HG03097 (cell line): ENCODE results near the gene HOXB6.

Source experiments
- ATAC-seq: cut with Tn5 transposase; IDR thresholded peaks from one replicate; pipeline ENCODE4 v1.9.1; 2021; ENCODE audit not compliant: unreplicated experiment, low FRiP score

HOXB6 gene

GRCh38 chr17:48569674-48570324 lies 35.0 kb downstream of the HOXB6 start:
- no peak for ATAC-seq

GRCh38 chr17:48569240-48569582 lies 35.6 kb downstream of the HOXB6 start:
- no peak for ATAC-seq

- no peak for ATAC-seq
Observed at GRCh38 chr17:48568499-48569239, 36.1 kb downstream of the HOXB6 start.

- no peak for ATAC-seq
Observed at GRCh38 chr17:48567646-48568354, 37.0 kb downstream of the HOXB6 start.

- no peak for ATAC-seq
Observed at GRCh38 chr17:48567209-48567608, 37.6 kb downstream of the HOXB6 start.

GRCh38 chr17:48566717-48567116 lies 38.1 kb downstream of the HOXB6 start:
- no peak for ATAC-seq

GRCh38 chr17:48565925-48566710 lies 38.7 kb downstream of the HOXB6 start:
- no peak for ATAC-seq

GRCh38 chr17:48565022-48565554 lies 39.7 kb downstream of the HOXB6 start:
- no peak for ATAC-seq

- no peak for ATAC-seq
Observed at GRCh38 chr17:48564188-48565021, 40.4 kb downstream of the HOXB6 start.

- no peak for ATAC-seq
Observed at GRCh38 chr17:48563867-48564187, 41.0 kb downstream of the HOXB6 start.

GRCh38 chr17:48563385-48563838 lies 41.4 kb downstream of the HOXB6 start:
- no peak for ATAC-seq

GRCh38 chr17:48562934-48563333 lies 41.9 kb downstream of the HOXB6 start:
- no peak for ATAC-seq

GRCh38 chr17:48561884-48562810 lies 42.6 kb downstream of the HOXB6 start:
- peak; percentile 74 for ATAC-seq

- no peak for ATAC-seq
Observed at GRCh38 chr17:48559840-48560817, 44.7 kb downstream of the HOXB6 start.

- ATAC-seq = no peak
Observed at GRCh38 chr17:48559122-48559839, 45.5 kb downstream of the HOXB6 start.

GRCh38 chr17:48558831-48559121 lies 46.0 kb downstream of the HOXB6 start:
- ATAC-seq = no peak
